ENCODE results near the gene KCNMB2. TPM values are rescaled to one million over a fixed set of nuclear protein-coding genes. Genes with fewer than 3 reads are reported as not detected.

The KCNMB2 gene
- total RNA-seq, 2 donors from 2014 or later: 0.68 TPM; not detected in 1

- Histone ChIP-seq H3K36me3 (no peaks in the 10 kb centered on the region), H3K9me3 (no peaks in the 10 kb centered on the region)
- intact Hi-C loops (cut with DNase I): no loop called here
Observed at GRCh38 chr3:178810181-178810580, 273.9 kb downstream of the KCNMB2 start.

DNA sequence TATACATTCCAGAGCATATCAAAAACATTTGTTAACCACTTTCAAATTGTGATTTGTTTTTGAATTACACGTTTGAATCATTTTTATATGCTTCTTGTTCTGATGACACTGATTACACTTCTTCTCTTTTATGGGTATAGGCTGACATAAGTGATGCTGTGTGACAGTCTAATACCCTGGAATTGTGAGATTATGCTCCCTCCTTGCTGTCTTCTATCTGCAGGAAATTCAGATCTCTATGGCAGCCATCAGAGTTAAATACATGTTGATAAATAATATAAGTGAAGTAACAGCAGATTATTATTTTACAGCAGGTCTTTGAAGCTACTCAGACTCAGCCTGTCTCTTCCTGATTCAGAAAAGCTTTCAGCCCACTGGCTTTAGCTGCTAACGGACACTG lies 286.5 kb downstream of the KCNMB2 start:
- no peak overlapping the region for H3K4me3 ChIP-seq
- no peaks in the 10 kb centered on the region for H3K9me3 ChIP-seq
- intact Hi-C loops (cut with DNase I): no loop called here
- H3K4me1 ChIP-seq (replicated peaks): no peaks in the 10 kb centered on the region
- no peaks in the 10 kb centered on the region for H3K27me3 ChIP-seq (replicated peaks; ENCODE audit: insufficient read depth)
- no peaks in the 10 kb centered on the region for H3K36me3 ChIP-seq
- WGBS: 33% methylated on average over 2 of the region's 2 CpGs
- DNase-seq (ENCODE audit: low spot score): no peak
- no peak for TF ChIP-seq POLR2A (IDR thresholded peaks at IDR 0.05)
- TF ChIP-seq POLR2AphosphoS5 (IDR thresholded peaks at IDR 0.05): no peak
- H3K27ac ChIP-seq: no peak overlapping the region

More at GRCh38 chr3:178810181-178810580, 273.9 kb downstream of the KCNMB2 start:
- Histone ChIP-seq H3K4me1 (replicated peaks) (no peaks in the 10 kb centered on the region), H3K4me3 (no peak overlapping the region), H3K27ac (no peak overlapping the region), H3K27me3 (replicated peaks; ENCODE audit: insufficient read depth) (no peaks in the 10 kb centered on the region)
- no peak for DNase-seq (ENCODE audit: low spot score)
- no peak for TF ChIP-seq POLR2AphosphoS5 (IDR thresholded peaks at IDR 0.05)
- TF ChIP-seq, protein P1, sequence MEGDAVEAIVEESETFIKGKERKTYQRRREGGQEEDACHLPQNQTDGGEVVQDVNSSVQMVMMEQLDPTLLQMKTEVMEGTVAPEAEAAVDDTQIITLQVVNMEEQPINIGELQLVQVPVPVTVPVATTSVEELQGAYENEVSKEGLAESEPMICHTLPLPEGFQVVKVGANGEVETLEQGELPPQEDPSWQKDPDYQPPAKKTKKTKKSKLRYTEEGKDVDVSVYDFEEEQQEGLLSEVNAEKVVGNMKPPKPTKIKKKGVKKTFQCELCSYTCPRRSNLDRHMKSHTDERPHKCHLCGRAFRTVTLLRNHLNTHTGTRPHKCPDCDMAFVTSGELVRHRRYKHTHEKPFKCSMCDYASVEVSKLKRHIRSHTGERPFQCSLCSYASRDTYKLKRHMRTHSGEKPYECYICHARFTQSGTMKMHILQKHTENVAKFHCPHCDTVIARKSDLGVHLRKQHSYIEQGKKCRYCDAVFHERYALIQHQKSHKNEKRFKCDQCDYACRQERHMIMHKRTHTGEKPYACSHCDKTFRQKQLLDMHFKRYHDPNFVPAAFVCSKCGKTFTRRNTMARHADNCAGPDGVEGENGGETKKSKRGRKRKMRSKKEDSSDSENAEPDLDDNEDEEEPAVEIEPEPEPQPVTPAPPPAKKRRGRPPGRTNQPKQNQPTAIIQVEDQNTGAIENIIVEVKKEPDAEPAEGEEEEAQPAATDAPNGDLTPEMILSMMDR (IDR thresholded peaks at IDR 0.05): no peak
- no peak for TF ChIP-seq POLR2A (IDR thresholded peaks at IDR 0.05)
- 66% methylated on average over 2 of the region's 2 CpGs for WGBS

GRCh38 chr3:178823150-178823549 lies 286.9 kb downstream of the KCNMB2 start:
- 59% methylated on average over 1 of the region's 1 CpG for WGBS

GRCh38 chr3:178823591-178824246 lies 287.5 kb downstream of the KCNMB2 start:
- no peak for DNase-seq (ENCODE audit: low spot score)
- no peaks in the 10 kb centered on the region for H3K27me3 ChIP-seq (replicated peaks; ENCODE audit: insufficient read depth)
- no peaks in the 10 kb centered on the region for H3K9me3 ChIP-seq
- H3K27ac ChIP-seq: no peak overlapping the region
- no peak overlapping the region for H3K4me3 ChIP-seq
- H3K4me1 ChIP-seq (replicated peaks): no peaks in the 10 kb centered on the region
- intact Hi-C loops (cut with DNase I): no loop called here
- H3K36me3 ChIP-seq: no peaks in the 10 kb centered on the region
- TF ChIP-seq, protein P1 (IDR thresholded peaks at IDR 0.05): no peak
- peak; percentile 9 for TF ChIP-seq POLR2AphosphoS5 (IDR thresholded peaks at IDR 0.05)
- WGBS: 72% methylated on average over 5 of the region's 5 CpGs

More at GRCh38 chr3:178823150-178823549, 286.9 kb downstream of the KCNMB2 start:
- no peaks in the 10 kb centered on the region for H3K36me3 ChIP-seq
- DNase-seq (ENCODE audit: low spot score): no peak
- H3K4me3 ChIP-seq: no peak overlapping the region
- H3K4me1 ChIP-seq (replicated peaks): no peaks in the 10 kb centered on the region
- TF ChIP-seq POLR2AphosphoS5 (IDR thresholded peaks at IDR 0.05): no peak
- H3K27me3 ChIP-seq (replicated peaks; ENCODE audit: insufficient read depth): no peaks in the 10 kb centered on the region
- intact Hi-C loops (cut with DNase I): no loop called here
- H3K9me3 ChIP-seq: no peaks in the 10 kb centered on the region
- no peak overlapping the region for H3K27ac ChIP-seq

DNA sequence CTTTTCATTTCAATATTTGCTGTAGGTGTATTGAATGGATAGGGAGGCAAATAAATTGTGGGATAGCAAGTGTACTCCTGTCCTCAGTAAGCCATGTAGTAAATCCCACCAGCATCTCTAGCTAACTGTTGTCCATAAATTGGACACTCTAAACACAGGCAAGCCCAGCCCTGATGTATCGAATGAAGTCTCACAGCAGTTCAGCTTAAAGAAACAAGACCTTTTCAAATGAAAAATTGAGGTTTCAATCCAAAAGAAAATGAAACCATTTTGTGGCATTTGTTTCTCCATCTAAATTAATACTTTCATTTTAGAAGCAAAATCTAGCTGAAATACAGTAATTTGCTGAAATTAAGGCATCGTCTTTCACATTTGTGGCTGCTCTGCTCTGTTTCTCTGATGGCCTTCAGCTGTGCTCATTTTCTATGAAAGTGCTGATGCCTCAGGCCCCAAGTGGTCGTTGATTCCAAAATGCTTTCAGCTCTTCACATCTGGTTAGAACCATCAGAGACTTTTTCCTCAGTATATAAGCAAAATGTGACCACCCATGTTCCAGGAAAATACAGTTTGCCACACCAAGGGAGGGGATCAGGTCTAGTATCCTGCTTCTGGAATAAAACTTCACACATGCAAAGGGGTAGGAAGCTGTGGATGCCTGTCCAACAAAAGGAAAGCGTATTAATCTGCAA lies 290.3 kb downstream of the KCNMB2 start:
- Histone ChIP-seq H3K4me1 (replicated peaks) (no peaks in the 10 kb centered on the region), H3K36me3 (no peaks in the 10 kb centered on the region), H3K27ac (no peak overlapping the region), H3K4me3 (no peak overlapping the region), H3K9me3 (no peaks in the 10 kb centered on the region), H3K27me3 (replicated peaks; ENCODE audit: insufficient read depth) (no peaks in the 10 kb centered on the region)
- 50% methylated on average over 4 of the region's 4 CpGs for WGBS
- intact Hi-C loops (cut with DNase I): no loop called here
- no peak for DNase-seq (ENCODE audit: low spot score)
- TF ChIP-seq POLR2AphosphoS5 (IDR thresholded peaks at IDR 0.05) (no peak), POLR2A (IDR thresholded peaks at IDR 0.05) (no peak)
- TF ChIP-seq, protein P1 (IDR thresholded peaks at IDR 0.05): no peak
